ENCODE results near the gene MT1G. TPM values are rescaled to one million over a fixed set of nuclear protein-coding genes. Genes with fewer than 3 reads are reported as not detected.
A peak's percentile ranks its signal among the peaks of the same experiment; 100 is the strongest.

MT1G gene
- total and polyA plus RNA-seq, 11 donors, result 1.4 to 19.1 (median 6.6) TPM; not detected in 7

DNA sequence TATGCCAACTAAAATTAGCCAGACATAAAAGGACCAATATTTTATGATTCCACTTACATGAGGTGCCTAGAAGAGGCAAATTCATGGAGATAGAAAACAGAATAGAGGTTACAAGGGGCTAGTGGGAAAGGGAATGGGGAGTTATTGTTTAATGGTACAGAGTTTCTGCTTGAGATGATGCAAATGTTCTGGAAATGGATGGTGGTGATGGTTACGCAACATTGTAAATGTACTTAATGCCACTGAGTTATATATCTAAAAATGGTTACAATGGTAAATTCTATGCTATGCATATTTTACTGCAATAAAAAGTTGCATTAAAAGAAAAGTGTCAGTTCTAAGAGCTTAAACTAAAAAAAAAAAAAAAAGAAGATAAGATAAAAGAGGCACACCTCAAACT is 32.3 kb upstream of the MT1G start:
- peaks cover 0 to 7% (median 1%) of the 10 kb centered on the region in 12 donors for H3K4me1 ChIP-seq
- H3K36me3 ChIP-seq, result no peaks in the 10 kb centered on the region
- no peak for TF ChIP-seq CTCF (IDR thresholded peaks at IDR 0.05)
- no peak for TF ChIP-seq POLR2A (IDR thresholded peaks at IDR 0.05)
- no peak for DNase-seq
- intact Hi-C loops (cut with DNase I), result loop anchor here (2.0 to 5.0 kb wide), 8 partner anchors 17 to 188 kb away; partner anchors contain the start of genes MT1G (in 1 of the 10), MT1H (in 1 of the 10), MT1X (in 1 of the 10) and MT2A (in 1 of the 10)
- H3K9me3 ChIP-seq, result peaks cover 0 to 7% (median 0%) of the 10 kb centered on the region in 12 donors
- H3K27ac ChIP-seq, result no peak overlapping the region
- WGBS, 4 donors, result 15 to 97% (median 36%) methylated on average over 1 of the region's 1 CpG
- no peaks in the 10 kb centered on the region for H3K27me3 ChIP-seq
- H3K4me3 ChIP-seq, result no peak overlapping the region
- no peak for ATAC-seq

DNA sequence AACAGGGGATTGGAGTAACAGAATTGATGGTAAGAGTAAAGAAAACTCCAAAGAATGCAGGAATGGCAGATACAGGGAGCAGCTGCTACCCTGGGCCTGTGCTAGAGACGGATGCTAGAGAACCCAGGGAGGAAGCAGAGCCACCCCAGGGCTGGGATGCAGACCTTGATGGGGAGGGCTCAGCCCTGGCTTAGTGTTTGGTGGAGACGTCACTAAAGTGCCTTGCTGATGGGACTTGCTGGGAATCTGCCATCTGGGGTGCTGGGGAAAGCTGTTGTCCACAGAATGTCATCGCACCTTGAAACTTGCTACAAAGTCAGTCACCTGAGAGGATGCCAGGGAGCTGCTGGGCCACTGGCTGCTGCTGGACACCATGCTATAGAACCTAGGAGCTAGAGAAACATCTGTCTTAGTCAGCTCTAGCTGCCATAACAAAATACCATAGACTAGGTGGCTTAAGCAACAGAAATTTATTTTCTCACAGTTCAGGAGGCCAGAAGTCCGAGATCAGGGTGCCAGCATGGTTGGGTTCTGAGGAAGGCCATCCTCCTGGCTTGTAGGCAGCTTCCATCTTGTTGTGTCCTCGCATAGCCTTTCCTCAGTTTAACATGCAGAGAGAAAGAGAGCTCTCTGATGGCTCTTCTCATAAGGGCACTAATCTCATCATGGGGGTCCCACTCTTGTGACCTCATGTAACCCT is 29.7 kb upstream of the MT1G start:
- intact Hi-C loops (cut with DNase I), result loop anchor here in 1 of 10 donors (5.0 kb wide), 1 partner anchor 95 kb away; no protein-coding TSS in a partner anchor
- TF ChIP-seq POLR2A (IDR thresholded peaks at IDR 0.05), result no peak
- no peak for TF ChIP-seq CTCF (IDR thresholded peaks at IDR 0.05)

DNA sequence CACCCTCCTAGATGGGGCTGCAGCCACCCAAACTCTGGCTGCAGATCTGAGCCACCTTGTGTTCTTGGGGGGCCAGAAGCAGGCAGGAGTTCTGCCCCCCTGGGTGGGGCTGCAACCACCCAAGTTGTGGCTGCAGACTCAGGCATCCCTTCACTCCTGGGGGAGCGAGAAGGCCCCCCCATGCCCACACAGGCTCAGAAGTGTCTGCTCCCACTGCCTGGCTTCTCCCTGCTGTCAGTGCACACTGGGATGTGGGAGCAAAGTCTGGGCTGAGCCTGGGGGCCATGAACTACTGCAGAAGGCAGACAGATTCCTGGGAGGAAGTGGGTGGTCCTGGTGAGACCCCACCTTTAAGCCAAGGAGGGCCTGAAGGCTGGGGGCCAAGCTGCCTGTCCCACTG is 27.4 kb upstream of the MT1G start:
- 66 to 76% (median 75%) methylated on average over 1 of the region's 1 CpG; no CpG with 5 or more reads in 1 of the 4 donors for WGBS, 4 donors
- intact Hi-C loops (cut with DNase I), result loop anchor here in 1 of 10 donors (5.0 kb wide), 1 partner anchor 93 kb away; no protein-coding TSS in a partner anchor
- ATAC-seq, result no peak
- no peak overlapping the region for H3K27ac ChIP-seq
- no peak overlapping the region for H3K4me3 ChIP-seq
- peaks cover 0 to 7% (median 0%) of the 10 kb centered on the region in 12 donors for H3K9me3 ChIP-seq
- no peak for DNase-seq
- no peak for TF ChIP-seq POLR2A (IDR thresholded peaks at IDR 0.05)
- TF ChIP-seq CTCF (IDR thresholded peaks at IDR 0.05), result no peak
- H3K27me3 ChIP-seq, result no peaks in the 10 kb centered on the region
- no peaks in the 10 kb centered on the region for H3K36me3 ChIP-seq
- H3K4me1 ChIP-seq, result peaks cover 0 to 8% (median 0%) of the 10 kb centered on the region in 12 donors

More for the DNA sequence above, 29.7 kb upstream of the MT1G start:
- Histone ChIP-seq H3K9me3 (peaks cover 0 to 7% (median 0%) of the 10 kb centered on the region in 12 donors), H3K4me3 (no peak overlapping the region), H3K27ac (no peak overlapping the region), H3K36me3 (no peaks in the 10 kb centered on the region), H3K4me1 (peaks cover 0 to 7% (median 1%) of the 10 kb centered on the region in 12 donors), H3K27me3 (no peaks in the 10 kb centered on the region)
- ATAC-seq (no peak), DNase-seq (no peak)
- 85 to 93% (median 91%) methylated on average over 4 to 5 of the region's 5 CpGs for WGBS, 4 donors

- Histone ChIP-seq H3K4me1 (peaks cover 0 to 8% (median 0%) of the 10 kb centered on the region in 12 donors), H3K4me3 (no peak overlapping the region), H3K27ac (peak overlapping the region in 1 of 12 donors; percentile 16), H3K27me3 (no peaks in the 10 kb centered on the region), H3K9me3 (peaks cover 0 to 3% (median 0%) of the 10 kb centered on the region in 12 donors), H3K36me3 (no peaks in the 10 kb centered on the region)
- WGBS, 4 donors, result 30 to 43% (median 39%) methylated on average over 3 to 4 of the region's 4 CpGs
- DNase-seq (peak in 2 of 5 donors; percentile 54 to 67), ATAC-seq (peak; percentile 70 to 92 (median 86))
- intact Hi-C loops (cut with DNase I), result no loop called here
- TF ChIP-seq CTCF (IDR thresholded peaks at IDR 0.05), result no peak
- no peak for TF ChIP-seq POLR2A (IDR thresholded peaks at IDR 0.05)
Observed at GRCh38 chr16:56691885-56692284, 24.0 kb upstream of the MT1G start.

All from heart left ventricle (tissue), 16 donors.